Measurements from ENCODE around the gene DMRT1.
A peak's percentile ranks its signal among the peaks of the same experiment; 100 is the strongest.
"Not testable (repeated sequence)": the region's sequence is repeated elsewhere in the genome, so short reads cannot be mapped to it uniquely, and the experiment has no call there.

The DMRT1 gene

GRCh38 chr9:994005-994404, 152.5 kb downstream of the DMRT1 start:
- TF ChIP-seq, protein P1, sequence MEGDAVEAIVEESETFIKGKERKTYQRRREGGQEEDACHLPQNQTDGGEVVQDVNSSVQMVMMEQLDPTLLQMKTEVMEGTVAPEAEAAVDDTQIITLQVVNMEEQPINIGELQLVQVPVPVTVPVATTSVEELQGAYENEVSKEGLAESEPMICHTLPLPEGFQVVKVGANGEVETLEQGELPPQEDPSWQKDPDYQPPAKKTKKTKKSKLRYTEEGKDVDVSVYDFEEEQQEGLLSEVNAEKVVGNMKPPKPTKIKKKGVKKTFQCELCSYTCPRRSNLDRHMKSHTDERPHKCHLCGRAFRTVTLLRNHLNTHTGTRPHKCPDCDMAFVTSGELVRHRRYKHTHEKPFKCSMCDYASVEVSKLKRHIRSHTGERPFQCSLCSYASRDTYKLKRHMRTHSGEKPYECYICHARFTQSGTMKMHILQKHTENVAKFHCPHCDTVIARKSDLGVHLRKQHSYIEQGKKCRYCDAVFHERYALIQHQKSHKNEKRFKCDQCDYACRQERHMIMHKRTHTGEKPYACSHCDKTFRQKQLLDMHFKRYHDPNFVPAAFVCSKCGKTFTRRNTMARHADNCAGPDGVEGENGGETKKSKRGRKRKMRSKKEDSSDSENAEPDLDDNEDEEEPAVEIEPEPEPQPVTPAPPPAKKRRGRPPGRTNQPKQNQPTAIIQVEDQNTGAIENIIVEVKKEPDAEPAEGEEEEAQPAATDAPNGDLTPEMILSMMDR (conservative IDR thresholded peaks at IDR 0.05; ENCODE audit: control insufficient read depth, insufficient read depth, low read depth, low read length) = no peak

DNA sequence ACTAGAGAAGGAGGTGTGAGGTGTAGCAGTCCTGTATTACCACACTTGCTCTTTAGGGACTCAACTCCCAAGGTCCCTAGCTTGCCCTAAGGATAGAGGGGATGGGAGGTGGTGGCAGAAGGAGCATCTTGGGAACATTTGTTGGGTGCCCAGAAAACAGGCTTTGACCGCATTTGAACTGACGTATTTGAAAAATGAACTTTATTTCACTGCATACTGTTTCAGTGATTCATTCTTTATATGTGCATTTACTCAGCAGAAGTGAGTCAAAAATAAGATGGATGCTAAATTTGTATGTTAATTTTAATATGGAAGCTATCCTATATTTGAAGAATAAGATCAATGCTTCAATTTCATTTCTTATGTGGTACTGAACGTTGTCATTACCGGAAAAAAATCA, 153.7 kb downstream of the DMRT1 start:
- TF ChIP-seq, protein P1 (conservative IDR thresholded peaks at IDR 0.05; ENCODE audit: control insufficient read depth, insufficient read depth, low read depth, low read length) = no peak
- peak; percentile 65 for DNase-seq (ENCODE audit: low read depth)
- no peak overlapping the region for H3K4me3 ChIP-seq (ENCODE audit: control insufficient read depth, low read depth, low read length)

More at GRCh38 chr9:994005-994404, 152.5 kb downstream of the DMRT1 start:
- no peak overlapping the region for H3K4me3 ChIP-seq (ENCODE audit: control insufficient read depth, low read depth, low read length)
- no peak for DNase-seq (ENCODE audit: low read depth)

DNA sequence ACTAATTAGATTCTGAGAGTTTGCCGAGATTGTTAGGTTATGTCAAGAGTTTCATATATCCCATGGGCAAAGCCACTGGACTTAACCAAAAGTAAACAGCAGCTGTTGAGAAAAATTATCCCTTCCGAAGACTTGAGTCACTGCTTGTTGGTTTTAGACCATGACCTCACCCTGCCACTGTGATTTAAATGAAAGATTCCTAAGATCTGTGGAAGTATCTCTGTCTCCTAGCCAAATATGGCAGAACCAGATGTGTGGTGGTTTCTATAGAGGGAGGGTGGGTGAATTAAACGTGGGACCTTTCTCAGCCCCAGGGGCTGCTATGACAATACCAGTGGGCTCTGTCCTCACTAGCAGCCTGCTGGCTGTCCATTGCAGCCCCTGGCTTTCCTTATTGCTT, 154.3 kb downstream of the DMRT1 start:
- DNase-seq (ENCODE audit: low read depth) = peak; percentile 89
- TF ChIP-seq, protein P1 (conservative IDR thresholded peaks at IDR 0.05; ENCODE audit: control insufficient read depth, insufficient read depth, low read depth, low read length) = no peak
- H3K4me3 ChIP-seq (ENCODE audit: control insufficient read depth, low read depth, low read length) = no peak overlapping the region

DNA sequence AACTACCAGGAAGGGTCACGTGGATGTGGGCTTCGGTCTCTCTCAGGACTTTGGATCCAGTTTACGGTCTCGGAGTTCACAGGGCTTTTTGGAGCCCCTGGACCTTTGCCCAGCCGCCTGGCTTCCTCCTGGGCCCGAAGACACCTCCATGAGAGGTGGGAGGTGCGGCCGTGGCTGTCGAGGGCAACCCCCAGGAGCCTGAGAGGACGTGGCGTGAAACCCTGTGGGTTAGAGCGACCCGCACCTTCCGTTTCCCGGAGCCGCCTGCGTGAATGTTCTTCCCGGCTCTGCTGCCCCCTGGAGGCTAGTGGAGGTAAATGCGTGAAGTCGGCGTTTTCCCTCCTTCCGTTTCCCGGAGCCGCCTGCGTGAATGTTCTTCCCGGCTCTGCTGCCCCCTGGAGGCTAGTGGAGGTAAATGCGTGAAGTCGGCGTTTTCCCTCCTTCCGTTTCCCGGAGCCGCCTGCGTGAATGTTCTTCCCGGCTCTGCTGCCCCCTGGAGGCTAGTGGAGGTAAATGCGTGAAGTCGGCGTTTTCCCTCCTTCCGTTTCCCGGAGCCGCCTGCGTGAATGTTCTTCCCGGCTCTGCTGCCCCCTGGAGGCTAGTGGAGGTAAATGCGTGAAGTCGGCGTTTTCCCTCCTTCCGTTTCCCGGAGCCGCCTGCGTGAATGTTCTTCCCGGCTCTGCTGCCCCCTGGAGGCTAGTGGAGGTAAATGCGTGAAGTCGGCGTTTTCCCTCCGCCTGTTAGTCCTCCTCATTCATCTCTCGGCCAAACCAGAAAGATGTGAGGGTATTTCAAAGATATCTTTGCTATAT, 157.0 kb downstream of the DMRT1 start:
- H3K4me3 ChIP-seq (ENCODE audit: control insufficient read depth, low read depth, low read length); DNase-seq (ENCODE audit: low read depth): not testable (repeated sequence)

GRCh38 chr9:1001838-1002237, 160.3 kb downstream of the DMRT1 start:
- H3K4me3 ChIP-seq (ENCODE audit: control insufficient read depth, low read depth, low read length) = no peak overlapping the region
- peak; percentile 58 for DNase-seq (ENCODE audit: low read depth)
- TF ChIP-seq, protein P1 (conservative IDR thresholded peaks at IDR 0.05; ENCODE audit: control insufficient read depth, insufficient read depth, low read depth, low read length) = no peak

More for the DNA sequence above, 157.0 kb downstream of the DMRT1 start:
- TF ChIP-seq, protein P1 (conservative IDR thresholded peaks at IDR 0.05; ENCODE audit: control insufficient read depth, insufficient read depth, low read depth, low read length) = peak; percentile 16

- no peak overlapping the region for H3K4me3 ChIP-seq (ENCODE audit: control insufficient read depth, low read depth, low read length)
- TF ChIP-seq, protein P1 (conservative IDR thresholded peaks at IDR 0.05; ENCODE audit: control insufficient read depth, insufficient read depth, low read depth, low read length) = no peak
- DNase-seq (ENCODE audit: low read depth) = no peak
Measured at GRCh38 chr9:1002678-1003077, 161.2 kb downstream of the DMRT1 start.

Data from fibroblast of mammary gland (primary cell).